ENCODE data around the gene CCDC197. TPM values are rescaled to one million over a fixed set of nuclear protein-coding genes. Genes with fewer than 3 reads are reported as not detected.

Gene CCDC197
- polyA plus RNA-seq, 12 donors, result 0.09 to 0.36 (median 0.23) TPM; not detected in 6

GRCh38 chr14:93977171-93977570 lies 19.9 kb upstream of the CCDC197 start:
- DNase-seq, result no peak

- no peak for DNase-seq
Measured at GRCh38 chr14:93977790-93978581, 19.1 kb upstream of the CCDC197 start.

DNA sequence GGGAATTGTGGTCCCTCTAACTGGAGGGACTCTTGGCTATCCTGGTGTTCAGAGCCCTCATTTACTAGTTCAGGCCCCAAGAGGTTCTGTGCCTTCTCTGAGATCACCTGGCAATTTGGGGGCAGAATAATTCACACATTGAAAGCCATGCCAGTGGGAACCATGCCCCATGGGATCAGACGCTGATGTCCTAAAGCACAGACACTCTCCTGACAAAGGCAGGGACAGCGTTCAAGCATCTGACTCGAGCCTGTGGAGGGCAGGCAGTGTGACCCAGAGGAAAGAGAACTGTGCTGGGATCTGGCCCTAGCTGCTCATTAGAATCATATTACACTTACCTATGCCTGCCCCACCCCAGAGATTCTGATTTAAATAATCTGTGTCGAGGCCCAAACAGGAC lies 18.4 kb upstream of the CCDC197 start:
- no peak for DNase-seq

- peak; percentile 43 for DNase-seq
Measured at GRCh38 chr14:93980456-93981201, 16.5 kb upstream of the CCDC197 start.

DNA sequence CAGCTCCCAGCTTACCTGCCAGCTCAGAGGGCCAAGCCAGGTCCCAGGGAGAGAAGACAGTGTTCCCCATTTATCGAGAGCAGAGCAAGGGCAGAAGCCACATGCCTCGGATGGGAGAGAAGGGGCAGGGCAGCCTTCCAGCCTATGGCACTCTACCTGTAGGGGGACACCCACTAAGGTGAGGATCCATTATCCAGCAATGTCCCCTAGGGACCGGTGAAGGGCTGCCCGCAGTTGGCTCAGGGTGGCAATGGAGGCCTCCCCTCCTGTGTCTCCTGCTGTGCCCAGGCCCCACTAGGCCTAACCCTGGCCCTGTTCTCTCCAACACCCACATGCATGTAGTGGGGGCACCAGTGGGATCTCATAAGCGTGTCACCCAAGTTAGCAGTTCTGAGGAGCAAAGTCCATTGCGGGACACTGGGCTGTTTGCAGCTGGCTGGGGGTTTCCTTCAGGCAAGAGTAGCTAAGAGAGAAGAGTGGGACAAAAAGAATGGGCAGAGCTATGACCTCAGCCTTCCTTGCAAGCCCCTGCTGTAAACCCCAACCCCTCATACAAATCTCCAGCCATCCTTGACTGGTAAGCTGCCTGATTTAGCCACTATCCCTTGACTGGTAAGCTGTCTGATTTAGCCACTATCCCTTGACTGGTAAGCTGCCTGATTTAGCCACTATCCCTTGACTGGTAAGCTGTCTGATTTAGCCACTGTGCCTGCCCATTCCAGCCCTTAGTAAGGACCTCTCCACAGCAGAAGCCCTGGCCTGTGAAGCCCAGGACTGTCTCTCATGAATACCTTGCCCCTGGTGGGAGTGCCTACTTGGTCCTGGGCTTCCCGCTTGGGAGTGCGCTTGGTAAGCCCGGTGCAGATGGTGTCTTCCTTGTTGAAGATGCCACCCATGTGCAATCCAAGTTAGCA lies 15.5 kb upstream of the CCDC197 start:
- no peak for DNase-seq

GRCh38 chr14:93982230-93983007 lies 14.7 kb upstream of the CCDC197 start:
- DNase-seq, result no peak

DNA sequence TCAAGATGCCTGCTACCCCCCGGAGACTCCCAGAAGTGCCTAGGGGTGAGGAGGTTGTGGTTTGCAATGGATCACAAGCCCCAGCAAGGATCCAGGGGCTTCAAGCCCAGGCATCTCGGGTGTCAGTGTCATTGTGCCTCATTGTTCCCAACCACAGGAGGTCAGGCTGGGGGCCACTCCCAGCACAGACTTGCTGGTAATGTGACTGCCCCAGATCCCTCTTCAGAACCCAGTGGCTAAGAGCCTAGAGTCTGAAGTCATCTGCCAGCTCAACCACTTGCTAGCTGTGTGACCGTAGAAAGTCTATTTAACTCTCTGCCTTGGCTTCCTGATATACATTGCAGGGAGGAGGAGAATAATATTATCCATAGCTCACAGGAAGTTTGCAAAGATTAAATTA lies 13.0 kb upstream of the CCDC197 start:
- DNase-seq, result no peak

DNA sequence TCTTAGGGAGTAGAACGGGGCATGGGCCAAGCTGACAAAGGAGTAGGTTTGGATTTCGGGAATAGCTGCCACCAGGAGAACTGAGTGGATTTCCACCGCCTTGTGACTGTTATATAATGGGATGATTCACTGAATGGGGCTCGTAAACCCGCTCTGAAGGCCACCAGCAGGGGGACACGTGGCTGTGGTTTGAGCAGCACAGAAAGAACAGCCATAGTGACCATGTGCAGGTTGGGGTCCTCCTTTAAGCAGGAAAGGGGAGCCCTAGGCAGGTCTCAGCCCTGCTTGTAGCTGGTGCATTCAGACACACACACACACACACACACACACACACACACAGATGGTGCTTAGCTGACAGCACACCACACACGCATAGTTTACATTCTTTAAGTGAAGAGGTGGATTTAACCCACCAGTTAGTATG lies 12.1 kb upstream of the CCDC197 start:
- DNase-seq, result no peak

DNA sequence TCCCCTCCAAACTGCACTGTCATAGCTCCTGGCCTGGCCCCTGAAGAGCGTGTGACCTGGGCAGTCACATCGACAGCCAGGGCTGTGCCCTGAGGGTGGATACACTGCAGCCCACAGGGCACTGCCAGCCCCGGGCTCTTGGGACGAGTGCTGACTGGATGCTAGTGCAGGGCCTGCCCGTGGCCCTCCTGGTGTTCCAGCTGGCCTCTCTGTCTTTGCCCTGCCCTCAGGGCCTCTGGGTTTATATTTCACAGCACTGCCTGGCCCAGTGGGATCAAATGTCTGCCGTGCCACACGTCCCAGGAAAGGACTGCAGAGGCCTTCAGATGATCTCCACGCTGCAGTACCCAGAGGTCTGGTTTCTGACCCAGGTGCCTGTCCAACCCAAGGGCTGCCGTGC lies 10.1 kb upstream of the CCDC197 start:
- DNase-seq, result no peak

GRCh38 chr14:93987376-93987775 lies 9.7 kb upstream of the CCDC197 start:
- no peak for DNase-seq

GRCh38 chr14:93987815-93988476 lies 9.2 kb upstream of the CCDC197 start:
- DNase-seq, result no peak

DNA sequence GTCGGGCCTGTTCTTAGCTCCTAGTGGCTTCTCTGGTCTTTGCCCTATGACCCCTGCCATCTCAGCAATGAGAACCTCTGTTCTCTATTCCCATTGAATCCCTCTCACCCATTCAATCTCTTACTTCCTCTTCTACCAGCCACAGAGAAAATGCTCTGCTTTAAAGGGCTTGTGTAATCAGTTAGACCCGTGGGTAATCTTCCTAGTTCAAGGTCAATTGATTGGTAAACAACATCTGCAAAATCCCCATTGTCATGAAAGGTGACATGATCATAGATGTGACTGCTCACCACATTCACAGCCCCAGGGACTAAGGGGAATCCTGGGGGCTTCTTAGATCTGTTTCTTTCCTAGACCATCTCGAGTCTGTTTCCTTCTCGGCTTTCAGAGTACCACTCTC lies 7.2 kb upstream of the CCDC197 start:
- DNase-seq, result no peak

DNA sequence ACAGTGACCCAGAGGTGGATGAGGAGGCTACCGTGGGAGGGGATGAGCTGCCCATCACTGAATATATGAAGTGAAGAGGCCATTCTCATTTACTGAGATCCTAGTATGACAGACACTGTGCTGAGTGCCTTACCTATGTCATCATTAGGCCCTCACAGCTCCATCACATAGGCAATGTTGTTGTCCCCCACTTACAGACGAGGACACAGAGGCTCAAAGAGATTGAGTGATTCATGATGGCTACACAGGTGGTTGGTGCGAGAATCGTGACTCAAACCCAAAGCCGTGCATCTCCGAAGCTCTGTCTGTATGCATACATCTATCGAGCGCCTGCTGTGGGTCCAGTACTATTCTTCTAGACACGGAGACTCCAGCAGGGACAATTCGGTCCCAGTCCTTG lies 5.9 kb upstream of the CCDC197 start:
- DNase-seq, result no peak

GRCh38 chr14:93991649-93992048 lies 5.5 kb upstream of the CCDC197 start:
- no peak for DNase-seq

DNA sequence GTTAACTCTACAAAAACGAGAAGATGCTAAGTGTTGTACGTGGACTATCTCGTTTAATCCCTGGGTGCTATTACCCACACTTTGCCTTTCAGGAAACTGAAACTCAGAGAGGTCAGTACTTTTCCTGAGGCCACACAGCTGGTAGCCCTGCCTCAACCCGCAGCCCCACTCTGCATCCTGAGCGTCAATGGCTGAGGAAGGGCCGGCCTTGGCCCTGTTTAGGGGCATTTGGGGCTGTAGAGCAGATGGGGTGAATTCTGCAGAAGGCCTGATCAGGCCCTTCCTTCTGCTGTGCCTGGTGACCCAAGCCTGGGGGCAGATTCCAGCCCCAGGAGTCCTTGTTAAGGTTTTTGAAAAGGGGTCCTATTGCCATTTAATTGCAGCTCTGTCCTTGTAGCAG lies 3.7 kb upstream of the CCDC197 start:
- no peak for DNase-seq

DNA sequence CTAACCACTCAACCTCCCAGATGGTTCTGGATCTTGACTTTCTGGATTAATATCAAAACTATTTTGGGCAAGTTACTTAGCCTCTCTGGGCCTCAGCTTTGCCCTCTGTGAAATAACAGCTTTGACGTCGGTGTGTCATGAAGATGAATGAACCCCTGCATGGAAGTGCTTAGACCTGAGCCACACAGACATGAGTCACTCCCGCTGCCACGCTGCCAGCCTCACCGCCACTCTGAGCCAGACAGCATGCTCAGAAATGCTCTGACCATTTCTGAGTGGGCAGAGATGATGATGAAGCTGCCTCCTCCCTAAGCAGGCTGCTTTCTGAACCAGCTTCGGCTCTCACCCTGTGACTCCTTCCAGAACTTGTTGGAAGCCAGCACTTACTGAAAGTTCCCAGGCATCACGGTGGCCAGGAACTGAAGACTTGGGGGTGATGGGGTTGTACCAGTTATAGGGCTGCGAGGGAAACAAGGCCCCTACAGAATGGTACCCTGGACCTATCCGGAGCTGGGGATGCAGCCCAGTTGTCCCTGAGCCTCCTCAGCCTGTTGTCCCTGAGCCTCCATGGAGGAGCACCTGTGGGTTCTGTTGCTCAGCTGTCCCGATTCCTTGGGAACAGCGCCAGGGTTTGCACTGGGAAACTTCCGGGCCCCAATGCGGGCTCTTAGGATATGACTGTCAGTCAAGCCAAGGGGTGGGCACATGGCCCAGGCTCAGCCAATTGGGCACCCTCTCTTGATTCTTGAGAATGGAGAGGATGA lies 2.0 kb upstream of the CCDC197 start:
- DNase-seq, result peak; percentile 21

DNA sequence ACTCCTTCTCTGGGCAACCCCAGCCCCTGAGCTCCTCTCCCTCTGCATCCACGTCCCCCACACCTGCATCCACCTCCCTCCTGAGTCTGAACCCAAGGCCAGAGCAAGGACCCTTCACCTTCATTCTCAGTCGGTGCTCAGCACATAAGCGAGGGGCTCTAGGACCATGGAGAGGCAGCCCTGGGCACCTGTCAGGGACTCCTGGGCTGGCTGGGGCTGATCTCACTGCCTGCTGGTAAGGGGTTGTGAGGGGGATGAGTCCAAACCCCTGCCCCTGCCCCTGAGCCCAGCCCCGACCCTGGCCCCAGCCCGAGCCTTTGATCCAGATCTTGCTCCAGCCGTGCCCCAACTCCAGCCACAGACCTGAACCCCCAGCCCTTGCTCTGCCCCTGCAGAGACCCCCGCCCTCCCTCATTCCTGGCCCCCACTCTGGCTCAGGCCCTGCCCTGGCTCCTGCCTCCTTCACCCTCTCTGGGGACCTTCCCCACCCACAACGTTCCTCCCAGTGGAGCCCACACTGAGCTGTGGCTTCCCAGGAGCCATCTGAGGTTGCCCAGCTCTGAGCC lies 888 bp upstream of the CCDC197 start:
- DNase-seq, result no peak

DNA sequence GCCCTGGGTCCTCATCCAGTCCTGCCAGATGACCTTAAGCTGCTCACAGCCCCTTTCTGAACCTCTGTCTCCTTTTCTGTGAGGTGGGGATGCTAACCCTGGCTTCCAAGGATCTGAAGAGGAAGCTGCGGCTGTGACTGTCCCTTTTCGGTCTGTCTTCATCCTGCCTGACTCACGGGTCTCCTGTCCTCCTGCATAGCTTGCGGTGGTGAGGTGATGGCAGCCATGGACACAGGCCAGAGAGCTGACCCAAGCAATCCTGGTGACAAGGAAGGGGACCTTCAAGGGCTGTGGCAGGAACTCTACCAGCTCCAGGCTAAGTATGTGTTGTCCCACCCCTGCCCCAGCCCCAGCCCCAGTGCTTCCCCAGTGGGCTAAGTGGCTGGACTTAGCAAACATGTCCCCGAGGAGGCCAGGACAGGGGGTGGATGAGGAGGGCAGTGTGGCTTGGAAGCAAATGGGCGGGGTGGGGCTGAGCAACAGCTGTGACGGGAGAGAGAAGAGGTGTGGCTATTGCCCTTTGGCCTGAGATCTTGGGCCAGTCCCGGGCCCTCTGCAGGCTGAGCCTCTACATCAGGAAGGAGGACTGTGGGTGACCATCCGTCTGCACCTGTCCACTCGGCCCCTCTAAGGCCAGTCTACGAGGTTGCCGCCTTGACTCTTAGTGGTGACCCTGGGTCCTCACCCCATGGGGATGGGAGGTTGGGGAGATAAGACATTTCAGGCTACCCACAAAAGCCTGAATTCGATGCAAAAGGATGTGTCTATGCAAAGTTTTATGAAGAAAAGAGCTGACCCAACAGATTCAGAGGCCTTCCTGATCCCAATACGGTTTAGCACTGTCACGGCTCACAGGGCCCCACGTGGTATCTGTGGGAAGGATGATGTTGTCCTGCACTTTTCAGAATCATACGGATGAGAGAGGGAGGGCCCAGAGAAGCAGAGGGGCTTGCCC lies 1.1 kb downstream of the CCDC197 start:
- no peak for DNase-seq

All from muscle of arm (tissue), 12 donors.